Testis (tissue), 3 donors: ENCODE results near the gene NLGN1. TPM values are rescaled to one million over a fixed set of nuclear protein-coding genes. Genes with fewer than 3 reads are reported as not detected.

Experiments used
- DNase-seq: peaks from one replicate; pipeline ENCODE4 v3.0.0-alpha.2; 2019
- H3K27ac ChIP-seq, 2 donors: fragments of 200-600 bp; sonication (generic); one replicate each; pipeline ENCODE4 v1.5.1; 2019
- H3K27me3 ChIP-seq: fragments of 200-600 bp; sonication (generic); one replicate; pipeline ENCODE4 v1.5.1; 2019
- H3K36me3 ChIP-seq: fragments of 200-600 bp; sonication (generic); one replicate; pipeline ENCODE4 v1.5.1; 2017; ENCODE audit warnings: low read depth; ENCODE audit errors: missing control alignments
- H3K4me1 ChIP-seq: fragments of 200-600 bp; sonication (generic); one replicate; pipeline ENCODE4 v1.5.1; 2019
- H3K4me3 ChIP-seq, 2 donors: fragments of 200-600 bp; sonication (generic); one replicate each; pipeline ENCODE4 v1.5.1; 2017 to 2019
- H3K9me3 ChIP-seq: fragments of 200-600 bp; sonication (generic); one replicate; pipeline ENCODE4 v1.5.1; 2017
- CTCF ChIP-seq, 3 experiments: fragments of 450-650 bp in 2 of 3; fragments of 200-600 bp in 1 of 3; sonication (generic) in 1 of 3; IDR thresholded peaks; one replicate each; pipeline ENCODE4 v1.5.1; 2016 to 2019; ENCODE audit warnings: antibody characterized with exemption in 3 of 3, mild to moderate bottlenecking in 2 of 3, moderate library complexity in 1 of 3
- POLR2A ChIP-seq: fragments of 450-650 bp; IDR thresholded peaks from one replicate; pipeline ENCODE4 v1.6.1; 2017; ENCODE audit warnings: antibody characterized with exemption, mild to moderate bottlenecking, moderate library complexity
- WGBS, 2 donors: methylation state at CpG; one replicate each; pipeline ENCODE4 v1.1.5; 2018; 5-methylcytosine and 5-hydroxymethylcytosine counted together
- intact Hi-C: fragments of 100-400 bp; cut with DNase I; formaldehyde crosslinking; loops from one replicate; pipeline ENCODE4 v1.15.1; 2023; ENCODE audit warnings: low total_unique reads
- polyA plus RNA-seq: library from polyadenylated mRNA; stranded (reverse); fragments of 350-450 nt; fragmentation: Illumina TruSeq; extraction: RNeasy Lipid Tissue Mini Kit (QIAGEN cat#74804); gene quantifications from one replicate; pipeline ENCODE4 v1.2.3, GENCODE V29; 2014; ENCODE audit warnings: low read depth, low replicate concordance; ENCODE audit not compliant: insufficient read depth
- total RNA-seq, 2 donors: library from RNA; depleted of rRNA; stranded (reverse); fragments of >200 nt; gene quantifications; one replicate each; pipeline ENCODE4 v1.2.3, GENCODE V29; 2016

The NLGN1 gene
- total and polyA plus RNA-seq, 3 donors from 2014 or later: 10.6 to 19.2 (median 15.5) TPM

DNA sequence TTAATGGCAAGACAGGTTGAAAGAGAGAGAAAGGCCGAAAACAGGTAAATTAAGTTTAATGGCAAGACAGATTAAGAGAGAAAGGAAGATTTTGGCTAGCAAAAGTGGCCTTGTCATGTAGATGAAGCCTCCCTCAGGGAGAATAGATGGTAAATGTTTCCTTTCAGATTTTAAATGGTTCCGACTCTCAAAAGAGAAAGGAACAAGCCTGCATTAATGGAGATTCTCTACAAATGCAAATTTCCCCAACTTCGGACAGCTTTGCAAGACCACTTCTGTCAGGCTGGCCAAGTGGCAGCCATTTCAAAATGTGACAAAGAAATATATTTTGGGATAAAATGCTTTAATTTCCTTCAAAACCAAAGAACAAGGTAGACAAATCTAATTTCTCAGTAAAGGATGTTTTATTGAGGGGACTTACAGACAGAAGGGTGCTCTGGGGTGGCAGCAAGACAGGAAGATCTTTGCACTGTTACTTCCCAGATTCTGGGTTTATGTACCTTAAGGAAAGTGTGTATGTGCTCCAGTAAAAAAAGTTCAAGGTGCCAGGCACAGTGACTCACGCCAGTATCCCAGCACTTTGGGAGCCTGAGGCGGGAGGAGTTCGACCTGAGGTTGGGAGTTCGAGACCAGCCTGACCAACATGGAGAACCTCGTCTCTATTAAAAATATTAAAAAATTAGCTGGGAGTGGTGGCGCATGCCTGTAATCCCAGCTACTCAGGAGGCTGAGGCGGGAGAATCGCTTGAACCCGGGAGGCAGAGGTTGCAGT, 835.3 kb downstream of the NLGN1 start:
- no peak overlapping the region for H3K27ac ChIP-seq
- DNase-seq: no peak
- 86 to 94% methylated on average over 12 of the region's 12 CpGs for WGBS, 2 donors
- no peak for TF ChIP-seq POLR2A
- no peak for TF ChIP-seq CTCF (IDR thresholded peaks at IDR 0.05)
- H3K27me3 ChIP-seq: no peaks in the 10 kb centered on the region
- no peaks in the 10 kb centered on the region for H3K9me3 ChIP-seq
- H3K36me3 ChIP-seq: no peaks in the 10 kb centered on the region
- H3K4me3 ChIP-seq: no peak overlapping the region
- H3K4me1 ChIP-seq: no peaks in the 10 kb centered on the region
- intact Hi-C loops: no loop called here

DNA sequence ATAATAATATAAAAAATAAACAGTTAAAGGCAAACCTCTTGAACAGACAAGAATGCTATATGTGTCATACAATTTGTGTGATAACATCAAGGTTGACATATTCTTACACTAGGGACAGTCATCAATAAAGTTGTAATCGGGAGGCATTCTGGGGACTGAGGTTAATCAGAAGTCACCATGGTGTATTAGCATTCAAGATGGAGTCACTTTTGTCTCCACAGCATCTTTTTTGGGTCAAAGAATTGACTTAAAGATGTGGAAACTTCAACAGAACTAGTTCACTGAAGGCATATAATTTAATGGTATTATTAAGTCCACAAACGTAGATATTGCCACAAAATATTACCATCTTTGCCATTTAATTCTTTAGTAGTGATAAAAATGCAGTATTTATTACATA, 836.0 kb downstream of the NLGN1 start:
- no peak for DNase-seq
- no peaks in the 10 kb centered on the region for H3K27me3 ChIP-seq
- H3K4me3 ChIP-seq: no peak overlapping the region
- H3K36me3 ChIP-seq: no peaks in the 10 kb centered on the region
- H3K27ac ChIP-seq: no peak overlapping the region
- no peaks in the 10 kb centered on the region for H3K4me1 ChIP-seq
- 93 to 96% methylated on average over 2 of the region's 2 CpGs for WGBS, 2 donors
- H3K9me3 ChIP-seq: no peaks in the 10 kb centered on the region
- intact Hi-C loops: no loop called here
- TF ChIP-seq POLR2A: no peak
- TF ChIP-seq CTCF (IDR thresholded peaks at IDR 0.05): no peak

DNA sequence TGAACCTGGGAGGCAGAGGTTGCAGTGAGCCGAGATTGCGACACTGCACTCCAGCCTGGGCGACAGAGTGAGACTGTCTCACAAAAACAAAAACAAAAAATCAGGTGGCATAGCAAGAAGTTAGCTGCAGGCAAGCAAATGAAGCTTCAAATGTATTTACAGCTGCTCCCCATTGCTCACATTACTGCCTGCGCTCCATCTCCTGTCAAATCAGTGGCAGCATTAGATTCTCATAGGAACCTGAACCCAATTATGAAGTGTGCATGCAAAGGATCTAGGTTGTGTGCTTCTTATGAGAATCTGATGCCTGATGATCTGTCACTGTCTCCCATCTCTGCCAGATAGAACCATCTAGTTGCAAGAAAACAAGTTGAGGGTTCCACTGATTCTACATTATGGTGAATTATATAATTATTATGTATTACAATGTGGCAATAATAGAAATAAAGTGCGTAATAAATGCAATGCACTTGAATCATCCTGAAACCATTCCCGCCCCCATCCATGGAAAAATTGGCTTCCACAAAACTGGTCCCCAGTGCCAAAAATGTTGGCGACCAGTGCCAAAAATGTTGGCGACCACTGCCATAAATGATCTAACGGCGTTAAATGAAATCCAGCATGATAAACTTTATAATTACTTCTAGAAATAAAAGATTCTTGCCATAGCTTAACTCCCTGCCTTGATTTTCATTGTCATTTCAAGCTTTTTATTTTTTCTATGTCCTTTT, 844.9 kb downstream of the NLGN1 start:
- no peaks in the 10 kb centered on the region for H3K36me3 ChIP-seq
- no peak for DNase-seq
- 60 to 75% methylated on average over 10 of the region's 10 CpGs for WGBS, 2 donors
- no peaks in the 10 kb centered on the region for H3K4me1 ChIP-seq
- H3K27ac ChIP-seq: no peak overlapping the region
- H3K9me3 ChIP-seq: no peaks in the 10 kb centered on the region
- intact Hi-C loops: no loop called here
- no peaks in the 10 kb centered on the region for H3K27me3 ChIP-seq
- TF ChIP-seq CTCF (IDR thresholded peaks at IDR 0.05) (no peak), POLR2A (no peak)
- no peak overlapping the region for H3K4me3 ChIP-seq

GRCh38 chr3:174243171-174243570, 845.6 kb downstream of the NLGN1 start:
- Histone ChIP-seq H3K27me3 (no peaks in the 10 kb centered on the region), H3K4me1 (no peaks in the 10 kb centered on the region), H3K4me3 (no peak overlapping the region), H3K27ac (no peak overlapping the region), H3K36me3 (no peaks in the 10 kb centered on the region), H3K9me3 (no peaks in the 10 kb centered on the region)
- intact Hi-C loops: no loop called here
- TF ChIP-seq CTCF (IDR thresholded peaks at IDR 0.05) (no peak), POLR2A (no peak)
- 43 to 51% methylated on average over 2 of the region's 2 CpGs for WGBS, 2 donors
- no peak for DNase-seq
